ENCODE results near the gene RNF103. TPM values are rescaled to one million over a fixed set of nuclear protein-coding genes. Genes with fewer than 3 reads are reported as not detected.

The RNF103 gene
- total RNA-seq, 2 donors from 2014 or later, result 33.7 to 46.8 TPM

DNA sequence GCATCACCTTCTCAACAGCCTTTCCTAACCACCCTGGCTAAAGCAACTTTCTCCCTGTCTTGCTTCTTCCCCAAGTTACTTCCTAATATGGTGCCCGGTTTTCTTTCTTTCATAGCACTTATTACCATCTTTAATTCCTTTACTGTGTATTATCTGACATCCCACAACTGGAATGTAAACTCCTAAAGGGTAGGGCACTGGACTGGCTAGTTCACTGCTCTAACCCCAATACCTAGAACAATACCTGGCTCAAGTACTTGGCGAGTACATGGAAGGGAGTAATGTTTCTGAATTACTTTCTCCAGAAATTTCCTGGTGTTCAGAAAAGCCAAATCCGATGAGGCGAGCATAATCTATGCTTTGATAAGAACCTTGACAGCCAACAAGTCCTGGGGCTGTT, 22.7 kb upstream of the RNF103 start:
- ATAC-seq (ENCODE audit: insufficient number of reproducible peaks, low FRiP score, low read depth), result no peak
- TF ChIP-seq, protein P1, sequence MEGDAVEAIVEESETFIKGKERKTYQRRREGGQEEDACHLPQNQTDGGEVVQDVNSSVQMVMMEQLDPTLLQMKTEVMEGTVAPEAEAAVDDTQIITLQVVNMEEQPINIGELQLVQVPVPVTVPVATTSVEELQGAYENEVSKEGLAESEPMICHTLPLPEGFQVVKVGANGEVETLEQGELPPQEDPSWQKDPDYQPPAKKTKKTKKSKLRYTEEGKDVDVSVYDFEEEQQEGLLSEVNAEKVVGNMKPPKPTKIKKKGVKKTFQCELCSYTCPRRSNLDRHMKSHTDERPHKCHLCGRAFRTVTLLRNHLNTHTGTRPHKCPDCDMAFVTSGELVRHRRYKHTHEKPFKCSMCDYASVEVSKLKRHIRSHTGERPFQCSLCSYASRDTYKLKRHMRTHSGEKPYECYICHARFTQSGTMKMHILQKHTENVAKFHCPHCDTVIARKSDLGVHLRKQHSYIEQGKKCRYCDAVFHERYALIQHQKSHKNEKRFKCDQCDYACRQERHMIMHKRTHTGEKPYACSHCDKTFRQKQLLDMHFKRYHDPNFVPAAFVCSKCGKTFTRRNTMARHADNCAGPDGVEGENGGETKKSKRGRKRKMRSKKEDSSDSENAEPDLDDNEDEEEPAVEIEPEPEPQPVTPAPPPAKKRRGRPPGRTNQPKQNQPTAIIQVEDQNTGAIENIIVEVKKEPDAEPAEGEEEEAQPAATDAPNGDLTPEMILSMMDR (IDR thresholded peaks at IDR 0.05), result no peak
- H3K36me3 ChIP-seq, result no peaks in the 10 kb centered on the region

DNA sequence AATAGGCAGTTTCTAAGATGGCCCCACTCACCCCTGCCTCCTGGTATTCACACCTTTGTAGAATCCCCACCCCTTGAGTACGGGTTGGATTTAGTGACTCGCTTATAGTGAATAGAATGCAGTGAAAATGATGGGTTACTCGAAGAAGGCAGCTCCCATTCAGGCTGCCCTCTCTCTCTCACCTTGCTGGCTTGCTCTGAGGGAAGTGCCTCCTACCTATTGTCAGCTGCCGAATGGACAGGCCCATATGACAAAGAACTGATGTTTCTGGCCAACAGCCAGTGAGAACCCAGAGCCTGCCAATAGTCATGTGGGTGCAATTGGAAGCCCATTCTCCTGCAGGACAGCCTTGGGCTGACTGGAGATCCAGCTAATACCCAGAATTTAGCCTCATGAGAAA, 22.1 kb upstream of the RNF103 start:
- H3K27ac ChIP-seq, result no peak overlapping the region
- TF ChIP-seq, protein P1 (IDR thresholded peaks at IDR 0.05), result no peak
- H3K4me1 ChIP-seq (ENCODE audit: control insufficient read depth in 1 of 2, low read depth in 2 of 2), result no peaks in the 10 kb centered on the region
- H3K27me3 ChIP-seq (replicated peaks; ENCODE audit: insufficient read depth), result no peaks in the 10 kb centered on the region
- H3K9me3 ChIP-seq, result peaks cover 6% of the 10 kb centered on the region
- DNase-seq (ENCODE audit: low spot score), result no peak
- no peaks in the 10 kb centered on the region for H3K36me3 ChIP-seq
- no peak overlapping the region for H3K4me3 ChIP-seq
- no peak for ATAC-seq (ENCODE audit: insufficient number of reproducible peaks, low FRiP score, low read depth)

More for the DNA sequence above, 22.7 kb upstream of the RNF103 start:
- no peak for DNase-seq (ENCODE audit: low spot score)
- Histone ChIP-seq H3K27me3 (replicated peaks; ENCODE audit: insufficient read depth) (no peaks in the 10 kb centered on the region), H3K4me1 (ENCODE audit: control insufficient read depth in 1 of 2, low read depth in 2 of 2) (no peaks in the 10 kb centered on the region), H3K9me3 (peaks cover 6% of the 10 kb centered on the region), H3K27ac (no peak overlapping the region), H3K4me3 (no peak overlapping the region)

DNA sequence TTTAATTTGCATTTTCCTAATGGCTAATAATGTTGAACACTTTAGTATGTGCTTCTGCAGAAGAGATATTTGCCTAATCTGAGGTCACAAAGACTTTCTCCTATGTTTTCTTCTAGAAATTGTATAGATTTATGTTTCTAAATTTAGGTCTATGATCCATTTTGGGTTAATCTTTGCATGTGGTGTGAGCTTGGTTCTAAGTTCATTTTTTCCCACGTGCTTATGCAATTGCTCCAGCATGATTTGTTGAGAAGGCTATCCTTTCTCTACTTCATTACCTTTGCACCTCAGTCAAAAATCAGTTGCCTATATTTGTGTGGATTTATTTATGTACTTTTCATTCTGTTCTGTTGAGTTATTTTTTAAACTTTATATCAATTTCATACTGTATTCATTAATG, 15.0 kb upstream of the RNF103 start:
- no peak overlapping the region for H3K4me3 ChIP-seq
- no peak overlapping the region for H3K27ac ChIP-seq
- H3K9me3 ChIP-seq, result peaks cover 3% of the 10 kb centered on the region
- no peaks in the 10 kb centered on the region for H3K4me1 ChIP-seq (ENCODE audit: control insufficient read depth in 1 of 2, low read depth in 2 of 2)
- TF ChIP-seq, protein P1 (IDR thresholded peaks at IDR 0.05), result no peak
- DNase-seq (ENCODE audit: low spot score) (no peak), ATAC-seq (ENCODE audit: insufficient number of reproducible peaks, low FRiP score, low read depth) (no peak)
- no peaks in the 10 kb centered on the region for H3K36me3 ChIP-seq
- no peaks in the 10 kb centered on the region for H3K27me3 ChIP-seq (replicated peaks; ENCODE audit: insufficient read depth)

DNA sequence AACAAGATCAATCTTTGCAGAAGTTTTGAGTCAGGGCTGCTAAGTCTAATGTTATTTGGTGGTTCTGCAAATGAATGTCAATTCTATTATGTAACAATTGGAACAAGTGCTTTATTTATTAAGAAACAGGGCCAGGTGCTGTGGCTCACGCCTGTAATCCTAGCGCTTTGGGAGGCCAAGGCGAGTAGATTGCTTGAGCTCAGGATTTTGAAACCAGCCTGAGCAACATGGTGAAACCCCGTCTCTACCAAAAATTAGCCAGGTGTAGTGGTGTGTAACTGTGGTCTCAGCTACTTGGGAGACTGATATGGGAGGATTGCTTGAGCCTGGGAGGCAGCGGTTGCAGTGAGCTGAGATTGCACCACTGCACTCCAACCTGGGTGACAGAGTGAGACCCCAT, 13.2 kb upstream of the RNF103 start:
- Histone ChIP-seq H3K27me3 (replicated peaks; ENCODE audit: insufficient read depth) (no peaks in the 10 kb centered on the region), H3K4me3 (no peak overlapping the region), H3K9me3 (peaks cover 3% of the 10 kb centered on the region), H3K27ac (no peak overlapping the region), H3K4me1 (ENCODE audit: control insufficient read depth in 1 of 2, low read depth in 2 of 2) (no peaks in the 10 kb centered on the region), H3K36me3 (no peaks in the 10 kb centered on the region)
- TF ChIP-seq, protein P1 (IDR thresholded peaks at IDR 0.05), result no peak
- no peak for DNase-seq (ENCODE audit: low spot score)
- no peak for ATAC-seq (ENCODE audit: insufficient number of reproducible peaks, low FRiP score, low read depth)

DNA sequence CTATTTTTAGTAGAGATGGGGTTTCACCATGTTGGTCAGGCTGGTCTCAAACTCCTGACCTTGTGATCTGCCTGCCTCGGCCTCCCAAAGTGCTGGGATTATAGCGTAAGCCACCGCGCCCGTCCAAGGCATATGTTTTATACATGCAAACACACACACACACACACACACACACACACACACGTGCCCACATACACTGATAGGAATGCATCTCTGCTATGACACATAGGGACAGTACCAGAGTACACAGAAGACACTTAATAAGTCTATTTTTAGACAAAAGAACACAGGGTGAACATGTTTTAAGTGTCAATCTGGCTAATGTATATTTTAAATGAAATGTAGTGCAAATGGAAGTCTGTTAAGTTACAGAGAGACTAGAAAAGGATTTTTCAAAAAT, 10.7 kb upstream of the RNF103 start:
- Histone ChIP-seq H3K9me3 (no peaks in the 10 kb centered on the region), H3K4me1 (ENCODE audit: control insufficient read depth in 1 of 2, low read depth in 2 of 2) (no peaks in the 10 kb centered on the region), H3K4me3 (no peak overlapping the region), H3K36me3 (no peaks in the 10 kb centered on the region), H3K27me3 (replicated peaks; ENCODE audit: insufficient read depth) (no peaks in the 10 kb centered on the region), H3K27ac (no peak overlapping the region)
- TF ChIP-seq, protein P1 (IDR thresholded peaks at IDR 0.05), result no peak
- DNase-seq (ENCODE audit: low spot score) (no peak), ATAC-seq (ENCODE audit: insufficient number of reproducible peaks, low FRiP score, low read depth) (no peak)

Data from thoracic aorta (tissue), 2 donors.